ENCODE results near the gene ARHGAP31.

GRCh38 chr3:119388577-119388976 is 94.4 kb downstream of the ARHGAP31 start:
- TF ChIP-seq POLR2A (IDR thresholded peaks at IDR 0.05) = no peak
- peak in 1 of 7 experiments; percentile 8 for TF ChIP-seq CTCF (IDR thresholded peaks at IDR 0.05)

Data from stomach (tissue), 4 donors.